Measurements from ENCODE around the gene GTF3C1. TPM values are rescaled to one million over a fixed set of nuclear protein-coding genes. Genes with fewer than 3 reads are reported as not detected.

Gene GTF3C1
- total RNA-seq, 2 donors from 2014 or later = 64.0 to 77.2 TPM

GRCh38 chr16:27448532-27449433, 100.9 kb downstream of the GTF3C1 start:
- no peak for TF ChIP-seq CTCF (IDR thresholded peaks at IDR 0.05)
- no peaks in the 10 kb centered on the region for H3K4me1 ChIP-seq
- no peak overlapping the region for H3K27ac ChIP-seq
- H3K27me3 ChIP-seq = no peaks in the 10 kb centered on the region
- DNase-seq (ENCODE audit: low spot score) = no peak
- H3K9me3 ChIP-seq = peaks cover 0 to 23% of the 10 kb centered on the region in 2 donors
- no peaks in the 10 kb centered on the region for H3K36me3 ChIP-seq
- no peak overlapping the region for H3K4me3 ChIP-seq

GRCh38 chr16:27447301-27447700, 102.4 kb downstream of the GTF3C1 start:
- peaks cover 0 to 23% of the 10 kb centered on the region in 2 donors for H3K9me3 ChIP-seq
- no peak overlapping the region for H3K4me3 ChIP-seq
- H3K36me3 ChIP-seq = no peaks in the 10 kb centered on the region
- no peak for TF ChIP-seq CTCF (IDR thresholded peaks at IDR 0.05)
- no peaks in the 10 kb centered on the region for H3K27me3 ChIP-seq
- no peaks in the 10 kb centered on the region for H3K4me1 ChIP-seq
- H3K27ac ChIP-seq = no peak overlapping the region
- no peak for DNase-seq (ENCODE audit: low spot score)

GRCh38 chr16:27446721-27447120, 103.0 kb downstream of the GTF3C1 start:
- Histone ChIP-seq H3K4me3 (no peak overlapping the region), H3K9me3 (peaks cover 0 to 23% of the 10 kb centered on the region in 2 donors), H3K27me3 (no peaks in the 10 kb centered on the region), H3K27ac (no peak overlapping the region), H3K36me3 (no peaks in the 10 kb centered on the region), H3K4me1 (no peaks in the 10 kb centered on the region)
- no peak for DNase-seq (ENCODE audit: low spot score)
- TF ChIP-seq CTCF (IDR thresholded peaks at IDR 0.05) = no peak

GRCh38 chr16:27445502-27446175, 104.1 kb downstream of the GTF3C1 start:
- no peak overlapping the region for H3K27ac ChIP-seq
- no peaks in the 10 kb centered on the region for H3K36me3 ChIP-seq
- no peak overlapping the region for H3K4me3 ChIP-seq
- no peaks in the 10 kb centered on the region for H3K27me3 ChIP-seq
- no peak for TF ChIP-seq CTCF (IDR thresholded peaks at IDR 0.05)
- H3K9me3 ChIP-seq = peaks cover 0 to 23% of the 10 kb centered on the region in 2 donors
- no peak for DNase-seq (ENCODE audit: low spot score)
- no peaks in the 10 kb centered on the region for H3K4me1 ChIP-seq

GRCh38 chr16:27444470-27444869, 105.2 kb downstream of the GTF3C1 start:
- Histone ChIP-seq H3K27ac (no peak overlapping the region), H3K4me1 (no peaks in the 10 kb centered on the region), H3K4me3 (no peak overlapping the region), H3K9me3 (peaks cover 0 to 23% of the 10 kb centered on the region in 2 donors), H3K27me3 (no peaks in the 10 kb centered on the region), H3K36me3 (no peaks in the 10 kb centered on the region)
- no peak for DNase-seq (ENCODE audit: low spot score)
- TF ChIP-seq CTCF (IDR thresholded peaks at IDR 0.05) = no peak

Measured in right atrium auricular region (tissue), 2 donors.